HFFc6 (cell line): ENCODE measurements around the gene PSMB3. TPM values are rescaled to one million over a fixed set of nuclear protein-coding genes. Genes with fewer than 3 reads are reported as not detected.

ENCODE experiments used
- DNase-seq: peaks from one replicate; pipeline ENCODE4 v3.0.0-alpha.2; 2018
- H3K27ac Mint-ChIP-seq: 2 replicates; pipeline ENCODE4 v1.8.0; 2020; ENCODE audit warnings: mild to moderate bottlenecking, mixed read lengths
- H3K27me3 Mint-ChIP-seq: 2 replicates; pipeline ENCODE4 v1.8.0; 2021; ENCODE audit warnings: mild to moderate bottlenecking, moderate library complexity, mixed read lengths; ENCODE audit not compliant: insufficient read depth
- H3K36me3 Mint-ChIP-seq: 2 replicates; pipeline ENCODE4 v1.8.0; 2021; ENCODE audit warnings: low read depth, mixed read lengths
- H3K4me1 Mint-ChIP-seq: 2 replicates; pipeline ENCODE4 v1.8.0; 2020; ENCODE audit warnings: low read depth, mixed read lengths
- H3K4me3 Mint-ChIP-seq: 2 replicates; pipeline ENCODE4 v1.8.0; 2020; ENCODE audit warnings: mild to moderate bottlenecking, moderate library complexity, mixed read lengths
- H3K9me3 Mint-ChIP-seq: 2 replicates; pipeline ENCODE4 v1.8.0; 2020; ENCODE audit warnings: mild to moderate bottlenecking, mixed read lengths
- CTCF ChIP-seq: fragments of 200-600 bp; sonication (generic); IDR thresholded peaks from 2 replicates; pipeline ENCODE4 v1.5.0; 2021; ENCODE audit warnings: antibody characterized with exemption, mild to moderate bottlenecking
- total RNA-seq, 6 experiments: library from RNA; stranded (reverse); fragmentation: NEBNext Ultra II Directional; extraction: Animal tissue kit (Norgen Biotek cat#: 25700); gene quantifications; 2 replicates in 1 of 6; 3 replicates in 5 of 6; pipeline ENCODE4 v1.2.3, GENCODE V29; 2021

PSMB3 gene
- total RNA-seq, 6 experiments from 2014 or later = 232 to 273 (median 253) TPM

- Mint-ChIP-seq H3K27me3 (peaks cover 7% of the 10 kb centered on the region), H3K27ac (peak overlapping the region; percentile 24), H3K4me1 (peaks cover 31% of the 10 kb centered on the region), H3K36me3 (peaks cover 13% of the 10 kb centered on the region; the same call in 1 of the 2 replicates), H3K9me3 (no peaks in the 10 kb centered on the region), H3K4me3 (no peak overlapping the region)
- TF ChIP-seq CTCF = peak; percentile 95
- no peak for DNase-seq
These were observed 17.2 kb upstream of the PSMB3 start for GRCh38 chr17:38735161-38735997.

GRCh38 chr17:38738007-38738662 lies 14.4 kb upstream of the PSMB3 start:
- peaks cover 6% of the 10 kb centered on the region for H3K27me3 Mint-ChIP-seq
- H3K4me1 Mint-ChIP-seq = peaks cover 28% of the 10 kb centered on the region
- TF ChIP-seq CTCF = no peak
- no peak overlapping the region for H3K27ac Mint-ChIP-seq
- DNase-seq = no peak
- H3K9me3 Mint-ChIP-seq = no peaks in the 10 kb centered on the region
- no peak overlapping the region for H3K4me3 Mint-ChIP-seq
- H3K36me3 Mint-ChIP-seq = peaks cover 7% of the 10 kb centered on the region; the same call in 1 of the 2 replicates

GRCh38 chr17:38738686-38739085 lies 13.9 kb upstream of the PSMB3 start:
- H3K27me3 Mint-ChIP-seq = peaks cover 6% of the 10 kb centered on the region
- no peak for DNase-seq
- H3K9me3 Mint-ChIP-seq = no peaks in the 10 kb centered on the region
- no peak overlapping the region for H3K4me3 Mint-ChIP-seq
- H3K36me3 Mint-ChIP-seq = peaks cover 6% of the 10 kb centered on the region; the same call in 1 of the 2 replicates
- no peak for TF ChIP-seq CTCF
- peak overlapping the region; percentile 18; the same call in 1 of the 2 replicates for H3K27ac Mint-ChIP-seq
- peaks cover 33% of the 10 kb centered on the region for H3K4me1 Mint-ChIP-seq

- Mint-ChIP-seq H3K27me3 (peaks cover 6% of the 10 kb centered on the region), H3K9me3 (no peaks in the 10 kb centered on the region), H3K36me3 (peaks cover 6% of the 10 kb centered on the region), H3K4me1 (peaks cover 38% of the 10 kb centered on the region), H3K27ac (no peak overlapping the region; the same call in 1 of the 2 replicates), H3K4me3 (no peak overlapping the region)
- DNase-seq = no peak
- no peak for TF ChIP-seq CTCF
These were observed 13.2 kb upstream of the PSMB3 start for GRCh38 chr17:38739305-38739704.

GRCh38 chr17:38740044-38740443 lies 12.5 kb upstream of the PSMB3 start:
- peaks cover 41% of the 10 kb centered on the region for H3K4me1 Mint-ChIP-seq
- H3K9me3 Mint-ChIP-seq = no peaks in the 10 kb centered on the region
- peaks cover 11% of the 10 kb centered on the region for H3K36me3 Mint-ChIP-seq
- H3K27ac Mint-ChIP-seq = no peak overlapping the region
- peaks cover 6% of the 10 kb centered on the region for H3K27me3 Mint-ChIP-seq
- TF ChIP-seq CTCF = no peak
- H3K4me3 Mint-ChIP-seq = no peak overlapping the region
- no peak for DNase-seq
